ENCODE data around the gene HSD17B12.

The HSD17B12 gene

GRCh38 chr11:43680521-43681400, at the start of gene HSD17B12:
Gene HSD17B12, plus strand, starts transcription at chr11:43680738. Its CDS starts 90 bp downstream, at chr11:43680828.
- H3K27ac ChIP-seq (ENCODE audit: low read depth, low read length, poor library complexity, severe bottlenecking): peak within 1 kb of the TSS; percentile 79
- no peak within 1 kb of the TSS for H2AFZ ChIP-seq (ENCODE audit: low read length)
- H4K20me1 ChIP-seq (ENCODE audit: insufficient read depth, low read length): no peaks in the 10 kb centered on the region
- H3K27me3 ChIP-seq (ENCODE audit: insufficient read depth, low read length): no peaks in the 10 kb centered on the region
- H3K4me3 ChIP-seq (ENCODE audit: low read depth, low read length, poor library complexity, severe bottlenecking): peak within 1 kb of the TSS; percentile 70
- TF ChIP-seq CTCF (IDR thresholded peaks at IDR 0.05; ENCODE audit: low read length) (no peak), EZH2 (IDR thresholded peaks at IDR 0.05; ENCODE audit: borderline replicate concordance, low read length) (no peak)
- H3K4me2 ChIP-seq (ENCODE audit: low read length): peak within 1 kb of the TSS; percentile 83
- no peaks in the 10 kb centered on the region for H3F3A ChIP-seq (ENCODE audit: insufficient read depth, low read length)
- peak within 1 kb of the TSS; percentile 67 for H3K9ac ChIP-seq (ENCODE audit: low read length)
- no peaks in the 10 kb centered on the region for H3K9me2 ChIP-seq (ENCODE audit: low read depth, low read length)
- peaks cover 31% of the 10 kb centered on the region for H3K36me3 ChIP-seq (ENCODE audit: insufficient read depth, low read length)
- H3K9me3 ChIP-seq (ENCODE audit: low read length): no peaks in the 10 kb centered on the region; the same call in 1 of the 2 replicates
- H3K4me1 ChIP-seq (ENCODE audit: insufficient read depth, low read length, severe bottlenecking): peaks cover 41% of the 10 kb centered on the region
- H3K79me2 ChIP-seq (ENCODE audit: insufficient read depth, low read length): peaks cover 30% of the 10 kb centered on the region

- no peaks in the 10 kb centered on the region for H3K4me1 ChIP-seq (ENCODE audit: insufficient read depth, low read length, severe bottlenecking)
- TF ChIP-seq CTCF (IDR thresholded peaks at IDR 0.05; ENCODE audit: low read length): no peak
- no peak for TF ChIP-seq EZH2 (IDR thresholded peaks at IDR 0.05; ENCODE audit: borderline replicate concordance, low read length)
- H4K20me1 ChIP-seq (ENCODE audit: insufficient read depth, low read length): no peaks in the 10 kb centered on the region
- no peak overlapping the region for H3K4me3 ChIP-seq (ENCODE audit: low read depth, low read length, poor library complexity, severe bottlenecking)
- H3F3A ChIP-seq (ENCODE audit: insufficient read depth, low read length): no peaks in the 10 kb centered on the region
- H3K4me2 ChIP-seq (ENCODE audit: low read length): no peak overlapping the region
- H2AFZ ChIP-seq (ENCODE audit: low read length): no peak overlapping the region
- no peak overlapping the region for H3K9ac ChIP-seq (ENCODE audit: low read length)
- H3K27ac ChIP-seq (ENCODE audit: low read depth, low read length, poor library complexity, severe bottlenecking): no peak overlapping the region
- no peaks in the 10 kb centered on the region for H3K9me2 ChIP-seq (ENCODE audit: low read depth, low read length)
- H3K9me3 ChIP-seq (ENCODE audit: low read length): no peaks in the 10 kb centered on the region
- H3K27me3 ChIP-seq (ENCODE audit: insufficient read depth, low read length): no peaks in the 10 kb centered on the region
- no peaks in the 10 kb centered on the region for H3K36me3 ChIP-seq (ENCODE audit: insufficient read depth, low read length)
- no peaks in the 10 kb centered on the region for H3K79me2 ChIP-seq (ENCODE audit: insufficient read depth, low read length)
Observed at GRCh38 chr11:43631732-43632131, 48.8 kb upstream of the HSD17B12 start.

- Histone ChIP-seq H3F3A (ENCODE audit: insufficient read depth, low read length) (no peaks in the 10 kb centered on the region), H2AFZ (ENCODE audit: low read length) (no peak overlapping the region), H3K27ac (ENCODE audit: low read depth, low read length, poor library complexity, severe bottlenecking) (no peak overlapping the region), H3K9ac (ENCODE audit: low read length) (no peak overlapping the region), H3K79me2 (ENCODE audit: insufficient read depth, low read length) (no peaks in the 10 kb centered on the region), H3K27me3 (ENCODE audit: insufficient read depth, low read length) (no peaks in the 10 kb centered on the region), H4K20me1 (ENCODE audit: insufficient read depth, low read length) (no peaks in the 10 kb centered on the region), H3K4me3 (ENCODE audit: low read depth, low read length, poor library complexity, severe bottlenecking) (no peak overlapping the region), H3K9me3 (ENCODE audit: low read length) (no peaks in the 10 kb centered on the region), H3K36me3 (ENCODE audit: insufficient read depth, low read length) (no peaks in the 10 kb centered on the region), H3K4me2 (ENCODE audit: low read length) (no peak overlapping the region), H3K9me2 (ENCODE audit: low read depth, low read length) (no peaks in the 10 kb centered on the region), H3K4me1 (ENCODE audit: insufficient read depth, low read length, severe bottlenecking) (no peaks in the 10 kb centered on the region)
- no peak for TF ChIP-seq EZH2 (IDR thresholded peaks at IDR 0.05; ENCODE audit: borderline replicate concordance, low read length)
- TF ChIP-seq CTCF (IDR thresholded peaks at IDR 0.05; ENCODE audit: low read length): no peak
Observed at GRCh38 chr11:43632181-43632580, 48.4 kb upstream of the HSD17B12 start.

All from OCI-LY1 (cell line).